Right lobe of liver (tissue), 4 donors: Measurements from ENCODE around the gene AKR1C1.

Experiments used
- POLR2A ChIP-seq: fragments of 450-650 bp; IDR thresholded peaks from one replicate; pipeline ENCODE4 v1.6.1; 2017; ENCODE audit warnings: antibody characterized with exemption, mild to moderate bottlenecking
- TF ChIP-seq, protein P1 (sequence below), 4 donors: fragments of 200-600 bp in 3 of 4; fragments of 450-650 bp in 1 of 4; IDR thresholded peaks; one replicate each; pipeline versions ENCODE4 v1.5.1 to v1.8.0; 2016 to 2022; ENCODE audit warnings: antibody characterized with exemption in 4 of 4, mild to moderate bottlenecking in 2 of 4
- donor health status: DM: no; HTN: no; CAD: no.
- donor health status: DM: no; HTN: no; CAD: no.
- donor health status: DM: no; HTN: yes; CAD: no.

DNA sequence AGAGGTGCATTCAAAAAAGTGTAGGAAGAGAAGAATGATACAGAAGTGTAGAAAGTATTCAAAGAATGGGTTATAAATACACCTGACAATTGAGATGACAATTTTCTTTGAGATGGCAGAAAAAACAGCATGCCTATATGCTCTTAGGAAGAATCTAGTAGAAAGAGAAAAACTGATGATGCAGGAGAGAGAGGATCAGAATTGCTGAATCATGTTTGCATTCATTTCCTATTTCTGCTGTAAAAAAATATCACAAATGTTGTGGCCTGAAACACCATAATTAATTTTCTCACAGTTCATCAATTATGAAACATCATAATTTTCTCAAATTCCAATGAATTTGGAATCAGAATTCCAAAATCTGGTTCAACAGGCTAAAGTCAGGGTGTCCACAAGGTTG, 9.8 kb upstream of the AKR1C1 start:
- no peak for TF ChIP-seq POLR2A
- TF ChIP-seq, protein P1, sequence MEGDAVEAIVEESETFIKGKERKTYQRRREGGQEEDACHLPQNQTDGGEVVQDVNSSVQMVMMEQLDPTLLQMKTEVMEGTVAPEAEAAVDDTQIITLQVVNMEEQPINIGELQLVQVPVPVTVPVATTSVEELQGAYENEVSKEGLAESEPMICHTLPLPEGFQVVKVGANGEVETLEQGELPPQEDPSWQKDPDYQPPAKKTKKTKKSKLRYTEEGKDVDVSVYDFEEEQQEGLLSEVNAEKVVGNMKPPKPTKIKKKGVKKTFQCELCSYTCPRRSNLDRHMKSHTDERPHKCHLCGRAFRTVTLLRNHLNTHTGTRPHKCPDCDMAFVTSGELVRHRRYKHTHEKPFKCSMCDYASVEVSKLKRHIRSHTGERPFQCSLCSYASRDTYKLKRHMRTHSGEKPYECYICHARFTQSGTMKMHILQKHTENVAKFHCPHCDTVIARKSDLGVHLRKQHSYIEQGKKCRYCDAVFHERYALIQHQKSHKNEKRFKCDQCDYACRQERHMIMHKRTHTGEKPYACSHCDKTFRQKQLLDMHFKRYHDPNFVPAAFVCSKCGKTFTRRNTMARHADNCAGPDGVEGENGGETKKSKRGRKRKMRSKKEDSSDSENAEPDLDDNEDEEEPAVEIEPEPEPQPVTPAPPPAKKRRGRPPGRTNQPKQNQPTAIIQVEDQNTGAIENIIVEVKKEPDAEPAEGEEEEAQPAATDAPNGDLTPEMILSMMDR (IDR thresholded peaks at IDR 0.05) = no peak
